Measurements from ENCODE around the gene LIPC.
"Not testable (repeated sequence)": the region's sequence is repeated elsewhere in the genome, so short reads cannot be mapped to it uniquely, and the experiment has no call there.

Gene LIPC

DNA sequence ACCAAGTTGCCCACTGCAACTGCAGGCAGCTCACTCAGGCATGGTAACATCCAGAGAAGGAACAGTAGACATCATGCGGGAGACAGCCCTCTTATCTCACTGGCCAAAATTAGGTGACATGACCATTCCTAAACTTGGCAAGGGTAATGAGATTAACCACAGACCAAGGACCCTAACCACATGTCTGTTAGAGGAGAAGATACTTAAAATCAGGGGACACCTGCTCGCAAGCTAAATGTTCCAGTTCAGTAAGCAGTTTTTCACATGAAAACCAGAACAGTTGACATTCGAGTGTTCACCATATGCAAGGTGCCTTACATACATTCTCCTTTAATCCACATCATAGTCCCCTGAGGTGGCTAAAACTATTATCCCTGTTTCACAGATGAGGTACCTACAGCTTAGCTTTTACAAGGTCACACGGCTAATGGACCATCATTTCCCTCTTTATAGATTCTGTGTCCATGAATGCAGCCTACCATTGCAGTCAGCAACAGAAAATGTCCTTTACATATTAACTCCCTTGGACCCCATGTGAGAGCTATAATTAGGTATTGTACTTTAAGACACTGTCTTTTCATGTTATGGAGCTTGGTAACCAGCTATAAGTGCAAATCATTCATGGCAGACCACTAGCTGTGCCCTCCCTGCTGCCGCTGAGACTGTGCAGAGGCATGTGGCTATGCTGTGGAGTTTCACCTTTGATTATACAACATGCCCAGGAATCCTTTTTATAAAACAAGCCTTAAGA is 154.1 kb downstream of the LIPC start:
- no peak for DNase-seq (ENCODE audit: low read depth in 2 of 2)

DNA sequence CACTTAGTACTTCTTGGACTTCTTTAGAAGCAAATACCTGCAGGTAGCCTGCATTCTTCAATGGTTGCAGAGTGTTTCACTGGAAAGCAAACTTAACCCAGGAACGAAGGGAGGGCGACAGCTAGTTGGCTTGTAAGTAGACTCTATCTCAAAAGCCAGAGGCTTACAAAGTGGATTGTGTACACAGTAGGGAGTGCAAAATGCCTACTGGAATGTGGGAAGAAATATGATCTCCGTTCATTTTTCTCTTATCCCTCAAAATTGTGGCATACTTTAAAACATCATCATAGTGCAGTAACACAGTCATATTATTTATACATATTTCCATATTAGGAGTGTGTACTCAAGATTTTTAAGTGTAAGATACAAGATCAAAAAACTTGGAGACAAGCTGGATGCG is 155.7 kb downstream of the LIPC start:
- DNase-seq (ENCODE audit: low read depth in 2 of 2) = no peak

DNA sequence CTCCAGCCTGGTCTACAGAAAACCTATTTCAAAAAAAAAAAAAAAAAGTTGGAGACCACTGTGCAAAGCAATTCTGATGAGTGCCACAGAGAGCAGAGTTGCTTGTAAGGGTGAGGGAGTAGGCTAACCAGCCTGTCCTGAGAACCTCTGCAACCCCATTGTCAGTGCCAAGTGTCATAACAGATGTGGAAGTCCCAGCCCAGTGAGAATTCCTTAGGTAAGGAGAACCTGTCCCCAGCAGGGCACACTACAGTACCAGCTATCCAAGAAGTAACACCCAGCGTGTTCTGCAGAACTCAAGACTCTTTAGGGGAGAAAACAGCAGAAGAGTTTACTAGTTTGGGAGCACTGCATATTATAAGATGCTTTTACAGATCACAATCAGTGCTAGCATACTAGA is 156.3 kb downstream of the LIPC start:
- no peak for DNase-seq (ENCODE audit: low read depth in 2 of 2)

DNA sequence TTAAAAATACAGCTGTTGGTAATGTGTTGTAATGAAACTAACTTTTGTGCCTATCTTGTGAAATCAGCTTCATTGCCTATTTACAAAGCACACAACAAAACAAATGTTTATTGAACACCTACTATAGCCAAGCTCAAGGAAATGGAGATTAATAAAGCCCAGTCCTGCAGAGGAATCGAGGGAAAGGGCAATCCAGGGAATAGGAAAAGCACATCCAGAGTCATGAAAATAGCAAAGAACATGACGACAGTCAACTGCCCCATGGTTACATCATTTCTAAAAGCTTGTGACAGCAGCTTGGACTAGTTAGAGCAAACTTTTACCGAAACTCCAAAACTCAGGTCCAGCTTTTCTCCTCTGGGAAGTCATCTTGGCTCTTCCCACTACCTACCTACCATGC is 157.3 kb downstream of the LIPC start:
- DNase-seq (ENCODE audit: low read depth in 2 of 2) = no peak

DNA sequence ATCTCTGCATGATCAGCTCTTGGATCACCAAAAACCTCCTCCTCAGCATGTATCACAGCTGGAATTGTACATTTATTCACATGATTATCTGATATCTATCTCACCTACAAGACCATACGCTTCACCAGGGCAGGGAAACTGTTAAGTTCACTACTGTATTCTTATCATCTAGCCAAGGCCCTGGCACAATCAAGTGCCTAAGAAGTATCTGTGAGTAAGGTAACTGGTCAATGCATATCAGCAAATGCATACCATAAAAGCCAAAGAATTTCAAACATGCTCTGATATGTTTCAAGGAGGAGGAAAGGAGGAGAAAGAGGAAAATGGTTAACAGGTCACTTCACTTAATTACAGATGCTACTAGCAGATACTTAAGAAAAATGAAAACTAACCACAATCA is 158.4 kb downstream of the LIPC start:
- DNase-seq (ENCODE audit: low read depth in 2 of 2) = no peak

DNA sequence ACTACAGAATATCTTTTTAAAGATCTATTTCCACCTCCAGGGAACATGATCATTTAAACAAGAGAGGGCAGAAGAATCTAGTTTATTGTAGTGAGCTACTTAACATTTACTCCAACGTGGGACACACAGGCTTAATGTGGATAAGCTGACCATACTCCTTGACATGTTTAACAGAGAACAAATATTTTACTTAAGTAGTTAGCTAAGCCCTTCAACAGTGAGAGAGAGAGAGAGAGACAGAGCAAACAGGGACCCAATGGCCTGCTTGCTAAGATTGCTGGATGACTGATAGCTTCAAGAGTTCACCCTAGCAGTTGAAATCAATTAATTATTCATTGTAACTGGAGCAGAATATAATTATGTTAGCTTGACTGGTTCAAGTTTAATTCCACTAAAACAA is 159.1 kb downstream of the LIPC start:
- no peak for DNase-seq (ENCODE audit: low read depth in 2 of 2)

DNA sequence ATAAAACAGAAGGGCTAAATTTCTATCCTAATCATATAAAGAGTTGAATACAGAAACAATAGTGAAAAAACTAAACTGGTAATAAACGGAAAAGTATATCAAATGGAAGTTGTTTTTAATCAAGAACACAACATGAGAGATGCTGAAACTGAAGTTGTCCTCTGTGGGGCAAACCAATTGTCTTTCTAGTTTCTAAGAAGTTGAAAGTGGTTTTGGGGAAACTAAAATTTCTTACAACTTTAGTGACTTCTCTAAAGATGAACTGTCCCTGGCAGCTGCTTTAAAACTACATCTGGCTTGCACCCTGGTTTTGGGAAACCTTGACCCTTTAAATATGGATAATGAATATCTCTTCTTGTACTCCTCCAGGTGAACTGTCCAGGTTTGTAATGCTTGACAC is 162.1 kb downstream of the LIPC start:
- DNase-seq (ENCODE audit: low read depth in 2 of 2) = no peak

DNA sequence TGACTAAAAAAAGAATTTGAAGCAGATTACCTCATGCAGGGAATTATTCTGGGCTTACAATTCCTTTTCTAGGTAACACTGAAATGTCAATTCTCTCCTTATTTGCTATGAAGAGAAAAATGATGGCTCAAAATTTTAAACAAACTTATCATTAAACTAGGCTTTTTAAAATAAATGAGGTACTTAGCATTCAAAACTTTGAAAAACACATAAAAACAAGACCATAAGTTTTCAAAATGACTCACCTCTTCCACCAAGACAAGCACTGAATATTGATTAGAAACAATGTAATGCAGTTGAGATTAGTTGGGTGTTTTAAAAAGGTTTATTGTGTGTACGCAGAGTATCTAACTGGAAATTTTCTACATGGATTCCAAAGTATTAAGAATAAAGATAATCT is 163.1 kb downstream of the LIPC start:
- no peak for DNase-seq (ENCODE audit: low read depth in 2 of 2)

DNA sequence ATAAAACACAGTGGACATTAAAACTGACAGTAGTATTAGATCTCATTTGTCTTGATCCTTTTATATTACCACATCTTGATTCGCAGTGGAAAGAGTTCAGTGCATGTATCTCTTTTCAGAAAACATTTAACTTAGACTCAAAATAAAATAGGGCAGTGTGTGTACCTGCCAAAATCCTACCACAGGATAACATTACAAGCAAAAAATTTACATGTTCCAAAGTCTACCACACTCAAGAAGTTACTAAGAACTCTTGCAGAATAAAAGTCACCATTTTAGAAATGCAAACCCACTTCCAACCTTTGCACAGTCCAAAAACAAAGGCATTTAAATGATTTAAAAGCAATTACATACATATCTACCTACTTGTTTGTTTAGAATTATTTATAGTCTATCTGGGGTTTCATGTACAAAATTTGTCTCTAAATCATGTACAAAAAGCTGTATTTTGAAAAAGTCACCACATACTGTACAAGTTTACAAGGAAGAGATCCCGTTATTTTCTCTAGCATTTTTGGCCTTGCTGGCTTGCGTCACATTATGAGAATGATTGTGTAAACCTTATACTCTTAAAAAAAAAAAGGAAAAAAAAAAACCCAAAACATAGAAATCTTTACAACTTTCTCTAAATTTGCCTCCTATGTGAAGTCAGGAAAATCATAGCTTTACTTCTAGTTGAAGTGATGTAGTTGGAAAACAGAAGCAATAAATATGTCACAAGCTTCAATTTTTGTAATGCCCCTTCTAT is 163.9 kb downstream of the LIPC start:
- DNase-seq (ENCODE audit: low read depth in 2 of 2) = no peak

- DNase-seq (ENCODE audit: low read depth in 2 of 2) = no peak
These were observed 166.4 kb downstream of the LIPC start for GRCh38 chr15:58597943-58598828.

- no peak for DNase-seq (ENCODE audit: low read depth in 2 of 2)
These were observed 167.0 kb downstream of the LIPC start for GRCh38 chr15:58598829-58599210.

DNA sequence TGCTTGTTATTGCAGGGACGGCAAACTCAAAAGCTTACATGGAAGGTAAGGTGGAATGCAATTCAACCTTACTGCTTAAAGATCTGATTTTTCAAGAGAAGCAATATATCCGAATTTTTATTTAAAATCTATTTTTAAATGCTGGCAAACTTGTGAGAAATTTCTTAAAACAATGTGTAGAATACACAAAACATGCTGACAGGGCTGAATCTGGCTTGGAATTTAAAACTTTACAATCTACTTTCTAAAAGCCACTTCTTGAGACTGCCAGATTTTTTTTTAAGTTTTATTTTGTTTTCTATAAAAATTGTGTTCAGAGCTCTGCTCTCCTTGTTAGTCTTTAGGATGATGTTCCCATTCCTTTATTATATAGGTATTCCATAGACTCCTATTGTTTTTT is 171.0 kb downstream of the LIPC start:
- DNase-seq (ENCODE audit: low read depth in 2 of 2) = no peak

DNA sequence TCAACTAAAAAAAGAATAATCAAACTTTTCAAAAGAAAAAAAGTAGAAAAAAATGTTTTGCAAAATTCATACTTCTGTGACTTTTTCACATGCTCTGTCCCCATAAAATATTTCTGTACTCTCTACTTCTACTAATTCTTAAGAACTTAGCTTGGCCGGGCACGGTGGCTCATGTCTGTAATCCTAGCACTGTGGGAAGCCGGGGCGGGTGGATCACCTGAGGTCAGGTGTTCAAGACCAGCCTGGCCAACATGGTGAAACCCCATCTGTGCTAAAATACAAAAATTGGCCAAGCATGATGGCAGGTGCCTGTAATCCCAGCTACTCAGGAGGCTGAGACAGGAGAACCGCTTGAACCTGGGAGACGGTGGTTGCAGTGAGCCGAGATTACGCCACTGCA is 172.1 kb downstream of the LIPC start:
- not testable (repeated sequence) for DNase-seq (ENCODE audit: low read depth in 2 of 2)

GRCh38 chr15:58604455-58604923 is 172.7 kb downstream of the LIPC start:
- DNase-seq (ENCODE audit: low read depth in 2 of 2) = no peak

DNA sequence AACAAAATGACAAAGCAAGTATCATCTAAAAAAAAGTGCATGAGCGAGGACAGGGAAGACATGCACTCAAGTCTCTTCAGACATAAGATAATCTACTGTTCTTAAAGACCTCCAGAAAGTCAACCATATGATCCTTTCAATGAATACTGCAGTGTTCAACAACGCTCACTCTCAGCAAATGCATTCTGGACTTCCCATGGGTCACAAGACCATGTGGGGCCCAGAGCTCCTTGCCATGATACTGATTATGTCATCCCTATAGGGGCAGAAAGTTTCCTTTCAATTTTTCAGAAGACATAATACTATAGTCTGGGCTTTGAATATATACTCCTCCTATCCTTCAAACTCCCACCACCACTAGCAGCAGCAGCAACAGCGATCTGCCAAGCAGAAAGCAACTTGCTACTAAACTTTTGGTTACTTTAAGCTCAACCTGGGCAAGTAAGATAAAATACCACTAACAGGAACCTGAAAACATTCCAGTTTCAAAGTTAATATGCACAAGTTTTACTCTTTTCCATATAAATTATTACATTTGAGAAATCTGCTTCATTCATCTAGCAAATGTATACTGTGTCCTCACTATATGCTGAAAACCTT is 174.2 kb downstream of the LIPC start:
- no peak for DNase-seq (ENCODE audit: low read depth in 2 of 2)

DNA sequence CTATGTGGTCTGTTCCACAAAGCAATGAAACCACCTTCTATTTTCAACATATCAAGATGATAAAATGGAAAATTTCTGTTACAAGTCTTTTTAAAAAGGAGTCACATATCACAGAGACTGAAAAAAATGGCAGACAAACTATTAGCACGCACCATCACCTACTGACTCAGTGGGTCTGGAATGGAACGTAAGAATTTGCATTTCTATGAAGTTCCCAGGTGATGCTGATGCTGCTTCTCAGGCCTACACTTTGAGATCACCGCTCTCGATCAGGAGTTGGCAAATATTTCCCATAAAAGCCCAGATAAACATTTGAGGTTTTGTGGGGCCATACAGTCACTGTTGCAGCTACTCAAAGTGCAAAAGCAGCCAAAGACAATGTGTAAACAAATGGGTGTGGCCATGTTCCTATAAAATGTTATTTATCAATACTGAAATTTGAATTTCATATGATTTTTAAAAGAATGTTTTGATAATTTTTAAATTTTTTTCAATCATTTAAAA is 174.8 kb downstream of the LIPC start:
- DNase-seq (ENCODE audit: low read depth in 2 of 2) = no peak

- DNase-seq (ENCODE audit: low read depth in 2 of 2) = no peak
These were observed 176.4 kb downstream of the LIPC start for GRCh38 chr15:58608129-58608590.

DNA sequence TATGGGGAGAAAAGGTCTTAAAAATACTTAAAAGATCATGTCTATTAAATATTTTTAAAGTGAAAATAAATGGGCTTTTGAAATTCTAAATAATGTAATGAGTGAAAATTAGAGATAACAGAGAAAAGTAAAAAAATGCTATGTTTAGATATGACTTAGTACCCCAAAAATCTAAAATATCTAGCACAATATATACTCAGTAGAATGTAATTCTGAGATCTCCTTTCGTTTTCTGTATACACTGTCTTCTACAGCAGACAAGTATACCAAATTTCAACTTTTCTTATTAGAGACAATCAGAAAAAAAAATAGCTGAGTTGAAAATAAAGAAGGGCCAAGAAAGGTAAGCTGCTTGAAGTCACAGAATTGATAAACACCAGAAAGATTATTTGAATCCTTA is 176.9 kb downstream of the LIPC start:
- no peak for DNase-seq (ENCODE audit: low read depth in 2 of 2)

DNA sequence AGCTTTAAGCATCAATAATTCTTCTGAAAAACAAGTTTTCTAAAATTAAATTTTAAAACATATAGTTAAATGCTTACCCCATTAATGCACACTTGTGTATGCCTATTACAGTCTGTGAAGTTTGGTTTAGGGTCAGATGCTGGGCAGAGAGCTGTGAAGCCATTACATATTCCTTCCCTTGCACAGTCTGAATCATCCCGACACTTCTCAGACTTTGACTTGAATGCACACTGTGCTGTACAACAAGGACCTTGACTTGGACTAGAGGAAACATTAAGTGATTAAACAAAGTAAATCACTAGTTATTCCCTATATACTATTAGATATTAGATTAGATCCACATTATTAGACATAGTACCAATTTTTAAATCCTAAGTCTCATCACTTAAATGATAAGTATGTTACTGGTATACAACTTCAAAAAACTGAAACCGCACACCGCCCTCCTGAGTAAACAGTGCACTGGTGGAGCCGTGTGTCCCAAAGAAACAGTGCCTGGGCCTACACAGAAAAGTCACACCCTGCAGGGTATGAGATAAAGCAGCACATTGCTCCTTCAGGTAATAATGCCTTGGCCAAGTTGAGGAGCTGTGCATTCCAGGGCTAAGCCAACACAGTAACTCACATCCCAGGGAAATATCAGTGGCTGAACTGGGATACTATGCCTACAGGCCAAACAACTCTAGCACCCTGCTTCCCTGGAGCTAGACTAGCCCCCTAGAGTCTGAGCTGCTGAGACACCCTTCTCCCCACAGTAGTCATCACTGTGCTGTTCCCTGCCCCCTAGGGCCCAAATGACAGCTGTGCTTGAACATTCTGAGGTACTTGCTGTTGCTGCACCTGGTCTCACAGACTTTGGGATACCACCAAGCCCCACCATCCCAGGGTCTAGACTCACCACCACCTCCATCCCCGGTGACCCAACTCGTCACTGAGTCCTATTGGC is 180.2 kb downstream of the LIPC start:
- DNase-seq (ENCODE audit: low read depth in 2 of 2) = no peak

DNA sequence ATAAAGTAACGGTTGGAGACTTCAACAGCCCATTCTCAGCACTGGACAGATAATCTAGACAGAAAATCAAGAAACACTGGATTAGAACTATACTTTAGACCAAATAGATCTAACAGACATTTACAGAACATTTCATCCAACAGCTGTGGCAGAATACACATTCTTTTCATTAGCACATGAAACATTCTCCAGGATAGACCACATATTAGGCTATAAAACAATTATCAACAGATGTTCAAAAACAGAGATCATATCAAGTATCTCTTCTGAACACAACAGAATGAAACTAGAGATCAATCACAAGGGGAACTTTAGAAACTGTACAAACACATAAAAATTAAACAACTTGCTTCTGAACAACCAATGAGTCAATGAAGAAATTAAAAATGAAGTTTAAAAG is 184.4 kb downstream of the LIPC start:
- no peak for DNase-seq (ENCODE audit: low read depth in 2 of 2)

All from stimulated activated CD8-positive, alpha-beta memory T cell treated with anti-CD3 and anti-CD28 coated beads, Interleukin-15, amount 100 ng/mL, for 4 hours (primary cell).